ENCODE measurements around the gene ZC3H15.
"Not testable (repeated sequence)": the region's sequence is repeated elsewhere in the genome, so short reads cannot be mapped to it uniquely, and the experiment has no call there.

Gene ZC3H15

DNA sequence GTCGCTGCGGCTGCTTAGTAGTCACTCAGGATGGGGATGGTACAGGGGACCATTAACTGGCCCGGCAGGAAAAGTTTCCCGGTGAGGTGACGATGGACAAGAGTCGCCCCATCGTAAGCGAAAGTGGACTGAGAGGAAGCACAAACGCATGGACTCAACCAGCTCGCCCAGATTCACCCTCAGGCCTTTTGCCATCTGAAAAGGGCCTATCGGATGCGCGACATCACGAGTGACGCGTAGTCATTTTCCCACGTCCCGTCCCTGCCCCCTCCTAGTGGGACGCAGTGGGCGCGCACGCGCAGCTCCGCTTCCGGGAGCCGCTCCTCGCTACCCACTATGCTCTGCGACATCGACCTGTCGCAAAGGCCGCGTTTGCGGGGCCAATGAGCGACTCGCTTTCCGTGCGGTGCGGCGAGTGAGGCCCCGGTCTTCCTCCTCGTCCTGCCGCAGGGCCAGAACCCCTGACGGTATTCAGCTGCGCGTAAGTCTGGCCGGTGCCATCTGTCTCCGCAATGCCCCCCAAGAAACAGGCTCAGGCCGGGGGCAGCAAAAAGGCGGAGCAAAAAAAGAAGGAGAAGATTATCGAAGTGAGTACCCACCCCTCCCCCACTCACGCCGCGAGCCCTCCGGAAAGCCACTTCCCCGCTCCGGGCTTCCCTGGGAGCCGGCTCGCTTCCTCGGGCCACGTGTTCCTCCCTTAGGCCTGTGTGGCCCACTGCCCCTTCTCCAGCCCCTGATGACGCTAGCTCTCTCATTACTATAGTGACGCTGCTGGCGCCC, at the start of gene ZC3H15:
TSS of gene ZC3H15 (plus strand) at position 390 of the 780 bp plus-strand sequence. CDS start at position 513, 123 bp downstream.
- DNase-seq (ENCODE audit: low read depth) = peak; percentile 99
- no peaks in the 10 kb centered on the region for H3K9me3 ChIP-seq (ENCODE audit: control insufficient read depth, low read length)
- H3K4me1 ChIP-seq (ENCODE audit: control insufficient read depth, insufficient read depth, low read length) = peaks cover 25% of the 10 kb centered on the region
- no peaks in the 10 kb centered on the region for H3K27me3 ChIP-seq (replicated peaks; ENCODE audit: control insufficient read depth, insufficient read depth, low read length)
- no peaks in the 10 kb centered on the region for H3K36me3 ChIP-seq (ENCODE audit: control insufficient read depth, insufficient read depth, low read length, severe bottlenecking)
- peak within 1 kb of the TSS; percentile 95 for H3K4me3 ChIP-seq (ENCODE audit: low read length)
- H3K9ac ChIP-seq (ENCODE audit: low read length) = peak within 1 kb of the TSS; percentile 94

DNA sequence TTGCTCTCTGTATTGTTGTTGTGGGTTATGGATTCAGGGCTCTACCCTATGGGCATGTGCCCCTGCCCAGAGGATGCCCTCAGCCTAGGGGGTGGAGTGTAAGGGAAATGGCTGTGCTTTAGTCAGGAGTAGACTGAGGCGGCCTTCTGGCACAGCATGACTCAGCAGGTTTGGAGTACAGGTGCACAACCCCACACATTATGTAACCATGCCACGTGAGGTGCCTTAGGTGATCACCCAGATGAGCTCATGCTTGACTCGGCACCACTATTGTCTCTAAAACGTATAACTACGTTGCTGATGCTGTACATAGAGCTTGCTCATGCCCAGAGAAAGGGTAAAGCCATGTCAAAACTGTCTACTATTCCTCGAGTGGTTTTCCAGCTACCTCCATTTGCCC, 48.3 kb upstream of the ZC3H15 start:
- Histone ChIP-seq H3K4me3 (ENCODE audit: low read length) (no peak overlapping the region), H3K36me3 (ENCODE audit: control insufficient read depth, insufficient read depth, low read length, severe bottlenecking) (peaks cover 4% of the 10 kb centered on the region)
- DNase-seq (ENCODE audit: low read depth) = no peak

DNA sequence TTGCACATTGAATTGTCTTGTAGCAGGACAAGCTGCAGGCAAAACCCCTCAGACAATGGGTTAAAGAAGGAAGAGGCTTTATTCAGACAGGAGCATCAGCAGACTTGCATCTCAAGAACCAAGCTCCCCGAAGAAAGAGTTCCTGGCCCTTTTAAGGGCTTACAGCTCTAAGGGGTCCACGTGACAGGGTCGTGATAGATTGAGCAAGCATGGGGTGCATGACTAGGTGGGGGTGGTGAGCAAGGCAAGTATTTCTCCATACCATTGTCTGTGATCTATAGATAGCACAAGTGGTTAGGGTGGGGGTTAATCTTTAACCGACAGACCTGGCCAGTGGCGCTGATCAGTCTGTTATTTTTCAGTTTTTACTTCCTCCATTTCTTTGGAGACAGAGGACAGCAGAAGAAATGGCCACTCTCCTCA, 46.4 kb upstream of the ZC3H15 start:
- not testable (repeated sequence) for H3K9ac ChIP-seq (ENCODE audit: low read length); H3K4me1 ChIP-seq (ENCODE audit: control insufficient read depth, insufficient read depth, low read length); H3K36me3 ChIP-seq (ENCODE audit: control insufficient read depth, insufficient read depth, low read length, severe bottlenecking); H3K27me3 ChIP-seq (replicated peaks; ENCODE audit: control insufficient read depth, insufficient read depth, low read length); H3K9me3 ChIP-seq (ENCODE audit: control insufficient read depth, low read length); DNase-seq (ENCODE audit: low read depth); H3K4me3 ChIP-seq (ENCODE audit: low read length)

More for the DNA sequence above, 48.3 kb upstream of the ZC3H15 start:
- Histone ChIP-seq H3K9ac (ENCODE audit: low read length) (no peak overlapping the region), H3K27me3 (replicated peaks; ENCODE audit: control insufficient read depth, insufficient read depth, low read length) (no peaks in the 10 kb centered on the region), H3K9me3 (ENCODE audit: control insufficient read depth, low read length) (no peaks in the 10 kb centered on the region), H3K4me1 (ENCODE audit: control insufficient read depth, insufficient read depth, low read length) (no peaks in the 10 kb centered on the region)

DNA sequence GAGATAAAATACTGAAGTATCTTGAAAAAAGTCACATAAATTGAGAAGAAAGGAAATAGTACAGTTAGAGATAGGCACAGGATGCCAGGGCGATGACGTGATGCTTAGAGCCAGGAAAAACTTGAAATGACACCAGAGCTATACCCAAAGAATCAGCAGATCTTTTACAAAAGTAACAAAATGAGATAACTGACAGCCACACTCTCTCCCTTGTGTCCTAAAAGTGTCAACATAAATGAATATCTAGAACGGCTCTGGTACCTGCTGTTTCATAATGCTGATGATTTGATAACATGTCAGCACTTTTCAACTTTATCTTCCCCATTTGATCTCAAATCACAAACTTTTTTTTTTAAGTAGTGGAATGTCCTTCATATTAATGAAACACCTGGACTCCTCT, 45.6 kb upstream of the ZC3H15 start:
- Histone ChIP-seq H3K4me3 (ENCODE audit: low read length) (no peak overlapping the region), H3K27me3 (replicated peaks; ENCODE audit: control insufficient read depth, insufficient read depth, low read length) (no peaks in the 10 kb centered on the region), H3K9ac (ENCODE audit: low read length) (no peak overlapping the region), H3K9me3 (ENCODE audit: control insufficient read depth, low read length) (no peaks in the 10 kb centered on the region), H3K4me1 (ENCODE audit: control insufficient read depth, insufficient read depth, low read length) (no peaks in the 10 kb centered on the region), H3K36me3 (ENCODE audit: control insufficient read depth, insufficient read depth, low read length, severe bottlenecking) (peaks cover 4% of the 10 kb centered on the region)
- no peak for DNase-seq (ENCODE audit: low read depth)

DNA sequence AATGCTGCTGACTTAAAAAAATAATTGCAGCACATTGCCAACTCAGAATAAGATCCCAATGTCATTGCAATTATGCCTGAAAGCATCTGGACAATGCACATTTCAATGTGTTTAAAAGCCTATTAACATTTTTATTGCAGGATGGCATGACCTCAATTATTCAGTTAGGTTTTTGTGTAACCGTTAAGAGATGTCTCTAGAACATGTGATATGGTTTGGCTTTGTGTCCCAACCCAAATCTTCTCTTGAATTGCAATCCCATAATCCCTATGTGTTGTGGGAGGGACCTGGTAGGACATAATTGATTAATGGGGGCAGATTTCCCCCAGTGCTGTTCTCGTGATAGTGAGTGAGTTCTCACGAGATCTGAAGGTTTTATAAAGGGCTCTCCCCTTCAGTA, 43.2 kb upstream of the ZC3H15 start:
- Histone ChIP-seq H3K4me1 (ENCODE audit: control insufficient read depth, insufficient read depth, low read length) (no peaks in the 10 kb centered on the region), H3K27me3 (replicated peaks; ENCODE audit: control insufficient read depth, insufficient read depth, low read length) (no peaks in the 10 kb centered on the region), H3K4me3 (ENCODE audit: low read length) (no peak overlapping the region), H3K9ac (ENCODE audit: low read length) (no peak overlapping the region), H3K9me3 (ENCODE audit: control insufficient read depth, low read length) (no peaks in the 10 kb centered on the region), H3K36me3 (ENCODE audit: control insufficient read depth, insufficient read depth, low read length, severe bottlenecking) (no peaks in the 10 kb centered on the region)
- DNase-seq (ENCODE audit: low read depth) = no peak

DNA sequence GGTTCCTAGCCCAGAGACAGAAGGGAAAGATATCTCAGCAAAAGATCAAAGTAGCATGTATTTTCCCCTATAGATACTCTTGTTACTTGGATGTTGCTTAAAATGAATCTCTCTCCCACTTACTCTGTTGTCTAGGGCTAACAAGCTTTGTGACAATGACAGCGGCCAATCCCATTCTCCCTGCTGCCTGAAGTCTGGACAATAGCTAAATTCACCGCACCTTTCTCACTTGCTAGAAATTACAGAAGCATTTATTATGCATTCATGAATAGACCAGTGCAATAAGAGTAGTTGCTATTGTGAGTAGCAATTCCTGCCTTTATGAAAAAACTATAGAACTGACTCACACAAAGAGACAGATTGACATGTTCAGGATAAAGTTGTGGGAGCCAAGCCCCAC, 42.2 kb upstream of the ZC3H15 start:
- Histone ChIP-seq H3K4me3 (ENCODE audit: low read length) (no peak overlapping the region), H3K4me1 (ENCODE audit: control insufficient read depth, insufficient read depth, low read length) (no peaks in the 10 kb centered on the region), H3K27me3 (replicated peaks; ENCODE audit: control insufficient read depth, insufficient read depth, low read length) (no peaks in the 10 kb centered on the region)

GRCh38 chr2:186445506-186445905, 40.6 kb upstream of the ZC3H15 start:
- Histone ChIP-seq H3K36me3 (ENCODE audit: control insufficient read depth, insufficient read depth, low read length, severe bottlenecking) (no peaks in the 10 kb centered on the region), H3K27me3 (replicated peaks; ENCODE audit: control insufficient read depth, insufficient read depth, low read length) (no peaks in the 10 kb centered on the region), H3K4me3 (ENCODE audit: low read length) (no peak overlapping the region), H3K9ac (ENCODE audit: low read length) (no peak overlapping the region), H3K4me1 (ENCODE audit: control insufficient read depth, insufficient read depth, low read length) (no peaks in the 10 kb centered on the region), H3K9me3 (ENCODE audit: control insufficient read depth, low read length) (no peaks in the 10 kb centered on the region)
- no peak for DNase-seq (ENCODE audit: low read depth)

More for the DNA sequence above, 42.2 kb upstream of the ZC3H15 start:
- Histone ChIP-seq H3K9me3 (ENCODE audit: control insufficient read depth, low read length) (no peaks in the 10 kb centered on the region), H3K36me3 (ENCODE audit: control insufficient read depth, insufficient read depth, low read length, severe bottlenecking) (no peaks in the 10 kb centered on the region), H3K9ac (ENCODE audit: low read length) (no peak overlapping the region)
- DNase-seq (ENCODE audit: low read depth) = no peak

- no peaks in the 10 kb centered on the region for H3K27me3 ChIP-seq (replicated peaks; ENCODE audit: control insufficient read depth, insufficient read depth, low read length)
- peaks cover 14% of the 10 kb centered on the region for H3K4me1 ChIP-seq (ENCODE audit: control insufficient read depth, insufficient read depth, low read length)
- H3K9ac ChIP-seq (ENCODE audit: low read length) = no peak overlapping the region
- DNase-seq (ENCODE audit: low read depth) = no peak
- H3K9me3 ChIP-seq (ENCODE audit: control insufficient read depth, low read length) = no peaks in the 10 kb centered on the region
- no peaks in the 10 kb centered on the region for H3K36me3 ChIP-seq (ENCODE audit: control insufficient read depth, insufficient read depth, low read length, severe bottlenecking)
- no peak overlapping the region for H3K4me3 ChIP-seq (ENCODE audit: low read length)
Observed at GRCh38 chr2:186455613-186456012, 30.4 kb upstream of the ZC3H15 start.

- Histone ChIP-seq H3K27me3 (replicated peaks; ENCODE audit: control insufficient read depth, insufficient read depth, low read length) (no peaks in the 10 kb centered on the region), H3K36me3 (ENCODE audit: control insufficient read depth, insufficient read depth, low read length, severe bottlenecking) (no peaks in the 10 kb centered on the region), H3K4me3 (ENCODE audit: low read length) (no peak overlapping the region), H3K9ac (ENCODE audit: low read length) (no peak overlapping the region), H3K9me3 (ENCODE audit: control insufficient read depth, low read length) (no peaks in the 10 kb centered on the region), H3K4me1 (ENCODE audit: control insufficient read depth, insufficient read depth, low read length) (peaks cover 16% of the 10 kb centered on the region)
- peak; percentile 77 for DNase-seq (ENCODE audit: low read depth)
Observed at GRCh38 chr2:186456941-186457340, 29.1 kb upstream of the ZC3H15 start.

- Histone ChIP-seq H3K27me3 (replicated peaks; ENCODE audit: control insufficient read depth, insufficient read depth, low read length) (no peaks in the 10 kb centered on the region), H3K9ac (ENCODE audit: low read length) (no peak overlapping the region), H3K4me1 (ENCODE audit: control insufficient read depth, insufficient read depth, low read length) (peaks cover 16% of the 10 kb centered on the region), H3K4me3 (ENCODE audit: low read length) (no peak overlapping the region), H3K36me3 (ENCODE audit: control insufficient read depth, insufficient read depth, low read length, severe bottlenecking) (no peaks in the 10 kb centered on the region), H3K9me3 (ENCODE audit: control insufficient read depth, low read length) (no peaks in the 10 kb centered on the region)
- DNase-seq (ENCODE audit: low read depth) = no peak
Observed at GRCh38 chr2:186457908-186458307, 28.2 kb upstream of the ZC3H15 start.

DNA sequence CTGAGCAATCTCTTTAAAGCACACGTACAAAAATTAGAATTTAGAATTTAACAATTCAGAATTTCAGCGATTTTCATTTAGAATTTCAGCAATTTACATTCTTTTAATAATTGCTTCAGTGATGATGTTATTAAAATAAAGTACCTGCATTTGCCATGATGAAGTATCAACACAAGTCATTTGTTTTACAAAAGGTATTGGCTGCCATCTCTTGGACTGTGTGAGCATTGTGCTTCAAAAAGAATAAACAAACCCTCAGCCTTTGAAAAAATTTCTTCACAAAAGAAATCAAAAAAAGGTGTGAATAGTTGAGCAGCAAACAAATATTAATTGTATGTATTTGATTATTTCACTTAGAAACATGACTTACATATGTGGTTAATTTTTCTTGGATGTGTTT, 27.1 kb upstream of the ZC3H15 start:
- Histone ChIP-seq H3K9ac (ENCODE audit: low read length) (peak overlapping the region; percentile 67), H3K4me1 (ENCODE audit: control insufficient read depth, insufficient read depth, low read length) (peaks cover 16% of the 10 kb centered on the region), H3K36me3 (ENCODE audit: control insufficient read depth, insufficient read depth, low read length, severe bottlenecking) (no peaks in the 10 kb centered on the region), H3K27me3 (replicated peaks; ENCODE audit: control insufficient read depth, insufficient read depth, low read length) (no peaks in the 10 kb centered on the region), H3K9me3 (ENCODE audit: control insufficient read depth, low read length) (no peaks in the 10 kb centered on the region), H3K4me3 (ENCODE audit: low read length) (no peak overlapping the region)
- DNase-seq (ENCODE audit: low read depth) = peak; percentile 63

DNA sequence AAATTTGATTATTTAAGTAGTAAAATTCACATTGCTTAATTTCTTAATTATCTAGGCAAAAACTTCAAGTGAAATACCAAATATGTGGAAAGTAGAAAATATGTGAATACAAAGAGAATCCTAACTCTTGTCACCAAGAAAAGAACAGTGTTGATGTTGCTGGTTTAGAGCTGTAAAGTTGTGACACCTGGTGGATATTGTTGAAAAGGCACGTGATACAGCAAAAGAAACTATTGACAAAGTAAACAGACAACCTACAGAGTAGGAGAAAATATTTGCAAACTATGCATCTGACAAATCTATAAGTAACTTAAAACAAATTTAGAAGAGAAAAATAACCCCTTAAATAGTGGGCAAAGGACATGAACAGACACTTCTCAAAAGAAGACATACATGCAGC, 25.6 kb upstream of the ZC3H15 start:
- H3K9ac ChIP-seq (ENCODE audit: low read length) = peak overlapping the region; percentile 67
- H3K9me3 ChIP-seq (ENCODE audit: control insufficient read depth, low read length) = no peaks in the 10 kb centered on the region
- peak; percentile 46 for DNase-seq (ENCODE audit: low read depth)
- H3K4me1 ChIP-seq (ENCODE audit: control insufficient read depth, insufficient read depth, low read length) = peaks cover 16% of the 10 kb centered on the region
- no peaks in the 10 kb centered on the region for H3K27me3 ChIP-seq (replicated peaks; ENCODE audit: control insufficient read depth, insufficient read depth, low read length)
- H3K36me3 ChIP-seq (ENCODE audit: control insufficient read depth, insufficient read depth, low read length, severe bottlenecking) = no peaks in the 10 kb centered on the region
- H3K4me3 ChIP-seq (ENCODE audit: low read length) = peak overlapping the region; percentile 50

All from adipocyte (in vitro differentiated cells).